ENCODE data around the gene SLC35F3.

SLC35F3 gene

GRCh38 chr1:233933339-233933738, 28.9 kb downstream of the SLC35F3 start:
- Histone ChIP-seq H3K4me1 (ENCODE audit: control insufficient read depth in 1 of 2, insufficient read depth in 1 of 2, low read depth in 1 of 2, low read length in 1 of 2) (no peaks in the 10 kb centered on the region), H3K9me3 (no peaks in the 10 kb centered on the region), H3K36me3 (no peaks in the 10 kb centered on the region), H3K27me3 (no peaks in the 10 kb centered on the region), H3K4me3 (ENCODE audit: low read depth in 1 of 2, low read length in 1 of 2) (no peak overlapping the region), H3K27ac (no peak overlapping the region)
- TF ChIP-seq CTCF (IDR thresholded peaks at IDR 0.05), result no peak

- no peaks in the 10 kb centered on the region for H3K27me3 ChIP-seq
- H3K27ac ChIP-seq, result no peak overlapping the region
- H3K36me3 ChIP-seq, result no peaks in the 10 kb centered on the region
- no peaks in the 10 kb centered on the region for H3K9me3 ChIP-seq
- H3K4me1 ChIP-seq (ENCODE audit: control insufficient read depth in 1 of 2, insufficient read depth in 1 of 2, low read depth in 1 of 2, low read length in 1 of 2), result no peaks in the 10 kb centered on the region
- H3K4me3 ChIP-seq (ENCODE audit: low read depth in 1 of 2, low read length in 1 of 2), result no peak overlapping the region
- TF ChIP-seq CTCF (IDR thresholded peaks at IDR 0.05), result no peak
Observed at GRCh38 chr1:233935297-233935868, 30.9 kb downstream of the SLC35F3 start.

- Histone ChIP-seq H3K36me3 (no peaks in the 10 kb centered on the region), H3K27me3 (no peaks in the 10 kb centered on the region), H3K4me3 (ENCODE audit: low read depth in 1 of 2, low read length in 1 of 2) (no peak overlapping the region), H3K9me3 (no peaks in the 10 kb centered on the region), H3K27ac (no peak overlapping the region), H3K4me1 (ENCODE audit: control insufficient read depth in 1 of 2, insufficient read depth in 1 of 2, low read depth in 1 of 2, low read length in 1 of 2) (no peaks in the 10 kb centered on the region)
- no peak for TF ChIP-seq CTCF (IDR thresholded peaks at IDR 0.05)
Observed at GRCh38 chr1:233936422-233936821, 31.9 kb downstream of the SLC35F3 start.

- no peak for TF ChIP-seq CTCF (IDR thresholded peaks at IDR 0.05)
Observed at GRCh38 chr1:233936842-233937241, 32.4 kb downstream of the SLC35F3 start.

GRCh38 chr1:233938476-233938875, 34.0 kb downstream of the SLC35F3 start:
- H3K27me3 ChIP-seq, result no peaks in the 10 kb centered on the region
- no peaks in the 10 kb centered on the region for H3K9me3 ChIP-seq
- H3K36me3 ChIP-seq, result no peaks in the 10 kb centered on the region
- no peaks in the 10 kb centered on the region for H3K4me1 ChIP-seq (ENCODE audit: control insufficient read depth in 1 of 2, insufficient read depth in 1 of 2, low read depth in 1 of 2, low read length in 1 of 2)
- no peak overlapping the region for H3K27ac ChIP-seq
- no peak for TF ChIP-seq CTCF (IDR thresholded peaks at IDR 0.05)
- no peak overlapping the region for H3K4me3 ChIP-seq (ENCODE audit: low read depth in 1 of 2, low read length in 1 of 2)

More at GRCh38 chr1:233936842-233937241, 32.4 kb downstream of the SLC35F3 start:
- H3K9me3 ChIP-seq, result no peaks in the 10 kb centered on the region
- H3K27me3 ChIP-seq, result no peaks in the 10 kb centered on the region
- no peak overlapping the region for H3K27ac ChIP-seq
- no peaks in the 10 kb centered on the region for H3K4me1 ChIP-seq (ENCODE audit: control insufficient read depth in 1 of 2, insufficient read depth in 1 of 2, low read depth in 1 of 2, low read length in 1 of 2)
- H3K36me3 ChIP-seq, result no peaks in the 10 kb centered on the region
- no peak overlapping the region for H3K4me3 ChIP-seq (ENCODE audit: low read depth in 1 of 2, low read length in 1 of 2)

- no peak for TF ChIP-seq CTCF (IDR thresholded peaks at IDR 0.05)
Observed at GRCh38 chr1:233939451-233939850, 35.0 kb downstream of the SLC35F3 start.

More at GRCh38 chr1:233939451-233939850, 35.0 kb downstream of the SLC35F3 start:
- Histone ChIP-seq H3K4me3 (ENCODE audit: low read depth in 1 of 2, low read length in 1 of 2) (no peak overlapping the region), H3K27me3 (no peaks in the 10 kb centered on the region), H3K9me3 (no peaks in the 10 kb centered on the region), H3K4me1 (ENCODE audit: control insufficient read depth in 1 of 2, insufficient read depth in 1 of 2, low read depth in 1 of 2, low read length in 1 of 2) (no peaks in the 10 kb centered on the region), H3K36me3 (no peaks in the 10 kb centered on the region), H3K27ac (no peak overlapping the region)
